NCI-H1436 treated with DMSO at 0.1 percent for 48 hours (cell line): ENCODE results near the gene TSPAN4.
A peak's percentile ranks its signal among the peaks of the same experiment; 100 is the strongest.

Source experiments
- DNase-seq: peaks from one replicate; lab custom pipeline; 2025; lab: John Stamatoyannopoulos, UW

Gene TSPAN4

DNA sequence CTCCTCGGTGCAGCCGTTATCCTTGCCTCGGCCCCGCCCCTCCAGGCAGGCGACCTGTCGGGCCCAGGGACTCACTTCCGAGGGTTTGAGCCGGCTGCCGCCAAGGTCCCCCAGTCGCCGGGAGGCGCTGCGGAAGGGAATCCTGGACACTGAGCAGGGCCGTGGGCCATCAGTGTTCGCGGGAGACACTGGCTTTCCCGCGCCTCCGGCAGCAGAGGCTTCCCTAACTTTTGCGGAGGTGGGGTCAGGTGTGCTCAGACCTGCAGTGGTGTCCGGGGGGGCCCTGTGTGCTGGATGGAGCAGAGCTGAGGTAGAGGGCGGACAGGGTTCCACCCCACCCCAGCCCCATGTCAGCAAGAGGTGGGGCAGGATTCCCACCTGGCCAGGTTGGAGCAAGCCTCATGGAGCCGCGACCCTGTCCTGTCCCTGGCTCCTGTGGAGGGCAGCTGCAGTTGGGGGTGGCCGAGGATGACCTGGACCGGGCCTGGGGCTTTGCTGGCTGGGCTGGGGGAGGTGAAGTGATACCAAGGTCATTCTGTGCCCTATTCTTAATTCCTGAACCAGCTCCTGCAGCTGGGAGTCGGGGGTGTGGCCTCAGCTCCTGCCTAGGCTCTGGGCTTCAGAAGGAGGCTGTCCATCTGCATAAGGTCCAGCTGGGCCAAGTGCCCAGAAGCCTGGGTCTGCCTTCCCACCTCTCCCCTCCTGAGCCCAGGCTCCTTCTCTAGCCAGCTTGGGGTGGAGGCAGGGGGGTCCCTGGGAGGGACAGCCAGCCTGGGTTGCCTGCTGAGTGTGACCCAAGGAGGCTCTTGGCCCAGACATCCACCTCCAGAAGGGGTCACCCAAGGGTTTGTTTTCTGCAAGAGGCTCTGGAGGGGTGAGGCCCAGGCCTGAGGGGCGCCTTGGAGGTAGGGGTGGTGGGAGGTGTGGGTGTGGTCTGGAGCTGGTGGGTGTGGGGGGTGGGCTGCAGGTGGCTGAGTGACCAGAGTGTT is 8.4 kb downstream of the TSPAN4 start:
- DNase-seq = no peak

DNA sequence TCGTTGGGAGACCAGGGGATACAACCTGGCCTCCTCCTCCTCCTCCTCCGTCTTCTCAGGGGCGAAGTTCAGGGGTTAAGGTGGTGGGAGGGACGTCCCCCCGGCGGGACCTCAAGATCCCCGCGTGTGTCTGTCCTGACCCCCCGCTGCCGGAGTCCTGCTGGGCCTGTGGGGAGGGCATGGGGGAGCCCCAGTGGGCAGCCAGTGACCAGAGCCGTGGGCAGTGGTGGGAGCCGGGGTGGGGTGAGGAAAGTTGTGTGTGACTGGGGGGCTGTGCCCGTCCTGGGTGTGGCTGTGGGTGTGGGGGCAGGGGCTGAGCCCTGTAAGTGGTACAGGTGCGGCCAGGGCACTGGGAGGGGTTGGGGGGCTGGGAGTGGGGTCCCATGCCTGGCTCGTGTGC is 10.1 kb downstream of the TSPAN4 start:
- DNase-seq = no peak

DNA sequence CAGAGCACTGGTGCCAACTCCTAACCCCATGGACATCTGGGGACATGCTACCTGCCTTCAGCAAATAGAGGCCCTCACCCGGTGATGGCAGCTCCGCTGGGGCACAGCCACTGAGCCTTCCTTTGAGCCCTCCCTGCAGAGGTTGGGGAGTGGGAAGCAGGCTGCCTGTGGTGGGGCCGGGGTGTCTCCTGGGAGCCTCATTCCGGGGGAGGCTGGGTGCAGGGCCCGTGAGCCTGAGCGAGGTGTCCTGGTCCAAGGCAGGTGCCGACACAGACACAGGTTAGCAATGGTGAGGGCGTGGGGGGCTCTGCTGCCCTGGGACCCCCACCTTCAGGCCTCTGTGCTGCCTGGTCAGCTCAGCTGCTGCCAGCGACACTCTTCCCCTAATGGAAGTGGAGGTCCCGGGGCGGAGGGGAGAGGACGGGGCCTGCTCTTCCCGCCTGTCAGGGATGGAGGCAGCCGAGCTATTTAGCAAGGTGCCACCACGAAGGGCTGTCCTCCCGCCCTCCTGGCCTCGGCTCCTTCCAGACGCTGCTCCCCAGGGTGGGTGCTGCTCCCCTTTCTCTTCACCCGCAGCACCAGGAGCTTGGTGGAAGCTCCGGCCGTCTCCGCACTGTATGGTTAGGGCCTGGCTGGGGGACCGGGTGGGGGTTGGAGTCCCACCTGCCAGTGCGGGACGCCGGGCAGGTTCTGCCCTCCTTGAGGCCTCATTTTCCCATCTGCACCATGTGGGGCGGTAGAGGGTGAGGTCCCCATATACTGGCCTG is 11.2 kb downstream of the TSPAN4 start:
- no peak for DNase-seq

DNA sequence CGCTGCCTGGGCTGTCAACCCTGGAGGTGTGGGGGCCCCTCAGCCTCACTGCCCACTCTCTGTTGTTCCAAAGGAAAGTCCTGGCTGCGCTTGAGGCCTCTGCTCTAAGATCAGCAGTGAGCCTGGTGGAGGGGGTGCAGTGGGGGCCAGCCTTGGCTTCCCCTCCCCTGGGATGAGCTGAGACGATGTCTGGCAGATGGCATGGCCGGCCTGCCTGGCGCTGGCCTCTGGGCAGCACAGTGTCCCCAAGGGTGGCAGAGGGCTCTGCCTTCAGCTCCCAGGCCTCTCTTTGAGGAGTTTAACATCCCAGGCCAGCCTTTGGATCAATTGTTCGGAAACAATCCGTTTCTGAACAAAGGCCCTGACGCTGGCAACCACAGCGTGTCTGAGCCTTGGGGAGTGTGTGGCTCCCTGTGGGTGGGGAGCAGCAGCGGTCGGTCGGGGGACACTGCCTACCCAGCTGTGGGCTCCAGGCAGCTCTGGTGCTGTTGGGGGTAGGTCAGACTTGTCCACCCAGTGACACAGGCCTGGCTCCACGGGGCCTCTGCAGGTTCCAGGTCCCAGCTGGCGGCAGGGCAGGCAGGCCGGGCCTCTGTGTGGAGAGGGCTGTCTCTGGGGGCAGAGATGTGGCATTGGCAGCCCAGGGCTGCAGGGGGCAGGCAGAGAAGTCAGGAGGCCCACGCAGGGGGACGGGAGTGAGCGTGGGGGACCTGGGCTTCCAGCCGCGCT is 12.1 kb downstream of the TSPAN4 start:
- no peak for DNase-seq

DNA sequence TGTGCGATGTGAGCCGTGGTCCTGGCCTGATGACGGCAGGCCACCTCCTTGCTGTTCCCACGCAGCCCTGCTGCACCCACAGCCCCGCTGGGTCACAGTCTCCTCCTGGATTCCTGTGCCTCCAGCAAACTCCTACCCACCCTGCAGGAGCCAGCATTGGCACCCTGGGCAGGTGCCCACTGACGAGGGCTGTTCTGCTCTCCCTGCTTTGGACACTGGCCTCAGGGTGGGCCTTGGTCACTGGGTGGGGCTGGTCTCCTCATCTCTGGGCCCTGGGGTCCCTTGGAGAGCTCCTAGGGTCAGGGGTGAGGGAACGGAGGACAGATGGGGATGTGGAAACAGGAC is 12.7 kb downstream of the TSPAN4 start:
- DNase-seq = no peak

DNA sequence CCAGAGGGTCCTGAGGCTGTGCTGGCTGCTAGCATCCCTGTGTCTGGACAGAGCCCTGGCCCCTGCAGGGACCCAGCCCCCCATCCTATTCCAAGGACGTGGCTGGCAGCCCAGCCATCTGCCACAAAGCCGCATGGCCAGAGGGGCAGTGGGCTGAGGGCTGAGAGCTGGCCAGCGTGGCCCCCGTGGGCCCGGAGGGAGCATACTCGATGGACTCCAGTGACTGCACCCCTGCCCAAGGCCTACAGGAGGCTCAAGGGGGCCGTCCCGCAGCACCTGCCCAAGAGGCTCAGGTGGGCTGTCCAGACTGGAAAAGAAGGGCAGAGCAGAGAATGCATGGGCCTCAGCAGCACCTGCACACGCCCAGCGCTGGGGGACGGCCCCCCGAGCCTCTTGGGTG is 13.1 kb downstream of the TSPAN4 start:
- no peak for DNase-seq

DNA sequence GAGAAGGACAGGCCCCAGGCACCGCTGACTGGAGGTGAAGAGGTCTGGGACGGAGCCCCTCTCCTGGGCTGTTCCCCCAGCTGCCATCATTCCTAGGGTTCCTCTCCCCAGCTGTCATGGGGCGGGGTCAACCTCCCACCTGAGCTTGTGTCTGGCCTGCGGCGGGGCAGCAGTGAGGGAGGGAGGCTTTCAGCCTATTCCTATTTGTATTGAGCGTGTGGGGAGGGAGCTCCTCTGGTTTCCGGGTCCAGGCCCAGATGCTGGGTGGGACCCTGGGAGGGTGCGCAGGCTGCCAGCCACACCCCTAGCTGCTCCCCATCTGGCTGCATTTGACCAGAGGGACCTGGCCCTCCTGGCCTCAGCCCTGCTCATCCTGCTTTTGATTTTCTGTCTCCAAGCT is 13.7 kb downstream of the TSPAN4 start:
- no peak for DNase-seq

DNA sequence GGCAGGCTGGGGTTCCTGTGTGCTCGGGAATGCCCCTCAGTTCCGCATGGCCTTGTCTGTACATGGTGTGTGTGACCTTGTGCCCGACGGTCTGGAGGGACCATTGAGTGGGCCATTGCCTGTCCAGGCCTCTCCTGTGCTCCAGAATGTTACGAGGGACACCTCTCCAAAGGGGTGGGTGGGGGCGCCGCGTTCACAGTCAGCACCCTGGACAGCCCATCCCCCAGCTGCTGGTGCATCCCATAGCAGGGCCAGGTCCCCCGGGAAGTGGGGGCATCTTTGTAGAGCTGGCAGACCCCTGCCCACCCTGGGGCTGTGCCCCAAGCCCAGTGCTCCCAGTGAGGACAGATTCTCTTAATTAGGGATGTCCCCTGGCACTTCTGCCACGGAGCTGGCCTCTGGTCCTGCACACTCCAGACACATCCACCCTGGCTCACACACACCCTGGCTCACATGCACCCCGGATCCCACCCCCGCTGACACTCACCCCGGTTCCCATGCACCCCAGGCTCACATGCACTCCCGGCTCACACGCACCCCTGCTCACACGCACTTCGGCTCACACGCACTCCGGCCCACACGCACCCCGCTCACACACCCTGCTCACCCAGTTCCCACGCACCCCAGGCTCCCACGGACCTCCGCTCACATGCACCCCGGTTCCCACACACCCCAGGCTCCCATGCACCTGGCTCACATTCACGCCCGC is 15.6 kb downstream of the TSPAN4 start:
- no peak for DNase-seq

DNA sequence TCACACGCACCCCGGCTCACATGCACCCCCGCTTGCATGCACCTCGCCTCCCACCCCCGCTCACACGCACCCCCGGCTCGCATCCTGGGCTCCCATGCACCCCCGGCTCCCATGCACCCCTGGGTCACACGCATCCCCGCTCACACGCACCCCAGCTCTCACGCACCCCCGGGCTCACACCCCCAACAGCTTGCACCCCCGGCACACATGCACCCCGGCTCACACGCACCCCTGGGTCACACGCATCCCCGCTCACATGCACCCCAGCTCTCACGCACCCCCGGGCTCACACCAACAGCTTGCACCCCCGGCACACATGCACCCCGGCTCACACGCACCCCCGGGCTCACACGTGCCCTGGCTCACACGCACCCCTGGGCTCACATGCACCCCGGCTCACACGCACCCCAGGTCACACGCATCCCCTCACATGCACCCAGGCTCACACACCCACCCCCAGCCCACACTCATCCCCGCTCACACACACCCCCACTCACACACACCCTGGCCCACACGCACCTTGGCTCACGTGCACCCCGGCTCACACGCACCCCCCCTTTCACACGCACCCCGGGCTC is 16.2 kb downstream of the TSPAN4 start:
- no peak for DNase-seq

DNA sequence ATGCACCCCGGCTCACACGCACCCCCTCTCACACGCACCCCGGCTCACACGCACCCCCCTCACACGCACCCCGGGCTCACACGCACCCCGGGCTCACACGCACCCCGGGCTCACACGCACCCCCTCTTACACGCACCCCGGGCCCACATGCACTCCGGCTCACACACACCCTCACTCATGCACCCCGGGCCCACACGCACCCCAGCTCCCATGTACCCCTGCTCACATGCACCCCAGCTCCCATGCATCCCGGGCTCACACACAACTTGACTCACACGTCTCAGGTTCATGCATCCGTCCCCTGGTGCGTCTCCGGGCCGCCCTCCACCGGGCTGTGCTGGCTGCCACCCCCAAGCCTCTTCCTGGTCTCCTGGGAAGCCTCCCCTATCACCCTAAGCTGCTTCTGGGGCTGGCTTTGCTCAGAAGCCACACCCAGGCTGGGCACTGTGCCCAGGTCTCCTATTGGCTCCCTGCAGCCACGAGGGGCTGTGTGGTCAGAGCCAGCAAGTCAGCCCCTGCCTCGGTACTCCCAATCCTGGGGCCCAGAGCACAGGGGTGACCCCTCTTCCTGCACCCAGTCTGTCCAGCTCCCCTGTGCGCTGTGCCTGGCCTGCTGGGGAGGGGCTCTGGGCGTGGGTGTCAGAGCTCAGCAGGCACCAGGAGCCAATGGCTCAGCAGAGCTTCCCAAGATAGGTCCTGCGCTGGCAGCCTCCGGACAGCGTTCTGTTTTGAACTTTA is 16.9 kb downstream of the TSPAN4 start:
- peak; percentile 57 for DNase-seq

DNA sequence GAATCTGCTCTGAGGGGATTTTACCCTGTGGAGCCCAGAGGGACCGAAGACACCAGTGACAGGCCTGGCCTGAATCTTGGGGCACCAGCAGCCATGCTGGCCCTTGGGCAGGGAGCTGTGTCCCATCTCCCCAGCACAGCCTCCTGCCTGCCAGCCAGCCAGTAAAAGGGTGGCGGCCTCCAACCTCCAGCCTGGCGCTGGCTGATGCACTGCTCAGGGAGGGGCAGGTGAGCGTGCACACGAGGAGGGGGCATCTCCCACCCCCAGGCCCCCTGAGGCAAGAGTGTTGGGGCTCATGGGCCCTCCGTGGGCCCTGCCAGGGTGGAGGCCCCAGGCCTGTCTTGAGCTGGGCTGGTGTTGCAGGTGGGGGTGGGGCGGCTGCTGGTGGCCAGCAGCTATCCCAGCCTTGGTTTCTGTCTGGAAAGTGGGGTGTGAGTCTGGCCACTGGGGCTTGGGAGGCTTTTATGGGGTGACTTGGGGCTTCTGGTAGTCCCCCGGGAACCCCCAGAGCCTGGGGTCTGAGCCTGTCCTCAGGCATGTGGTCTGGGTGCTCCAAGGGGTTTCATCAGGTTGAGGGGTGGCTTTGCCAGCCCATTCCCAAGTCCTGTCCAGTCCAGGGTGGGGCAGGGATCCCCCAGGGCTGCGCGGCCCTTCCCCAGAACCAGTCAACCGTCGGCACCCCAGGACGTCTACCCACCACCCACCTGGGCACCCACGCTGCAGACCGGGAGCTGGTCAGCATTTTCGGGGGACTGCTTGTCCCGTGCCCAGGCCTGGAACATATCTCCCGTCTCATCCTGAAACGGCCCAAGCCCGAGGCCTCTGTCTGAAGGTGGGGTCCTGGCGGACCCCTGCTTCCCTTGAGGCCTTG is 17.8 kb downstream of the TSPAN4 start:
- no peak for DNase-seq

DNA sequence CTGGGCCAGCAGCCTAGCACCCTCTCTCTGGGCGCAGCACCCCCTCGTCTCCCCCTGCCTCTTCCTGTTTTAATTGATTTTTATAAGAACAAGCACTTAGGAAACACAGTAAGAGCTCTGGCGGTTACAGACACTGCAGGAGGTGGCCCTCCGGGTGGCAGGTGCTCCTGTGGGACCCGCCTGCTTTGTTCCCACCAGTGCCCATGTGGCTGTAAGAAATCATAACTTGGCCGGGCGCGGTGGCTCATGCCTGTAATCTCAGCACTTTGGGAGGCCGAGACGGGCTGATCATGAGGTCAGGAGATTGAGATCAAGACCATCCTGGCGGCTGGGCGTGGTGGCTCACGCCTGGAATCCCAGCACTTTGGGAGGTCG is 18.4 kb downstream of the TSPAN4 start:
- peak; percentile 14 for DNase-seq

DNA sequence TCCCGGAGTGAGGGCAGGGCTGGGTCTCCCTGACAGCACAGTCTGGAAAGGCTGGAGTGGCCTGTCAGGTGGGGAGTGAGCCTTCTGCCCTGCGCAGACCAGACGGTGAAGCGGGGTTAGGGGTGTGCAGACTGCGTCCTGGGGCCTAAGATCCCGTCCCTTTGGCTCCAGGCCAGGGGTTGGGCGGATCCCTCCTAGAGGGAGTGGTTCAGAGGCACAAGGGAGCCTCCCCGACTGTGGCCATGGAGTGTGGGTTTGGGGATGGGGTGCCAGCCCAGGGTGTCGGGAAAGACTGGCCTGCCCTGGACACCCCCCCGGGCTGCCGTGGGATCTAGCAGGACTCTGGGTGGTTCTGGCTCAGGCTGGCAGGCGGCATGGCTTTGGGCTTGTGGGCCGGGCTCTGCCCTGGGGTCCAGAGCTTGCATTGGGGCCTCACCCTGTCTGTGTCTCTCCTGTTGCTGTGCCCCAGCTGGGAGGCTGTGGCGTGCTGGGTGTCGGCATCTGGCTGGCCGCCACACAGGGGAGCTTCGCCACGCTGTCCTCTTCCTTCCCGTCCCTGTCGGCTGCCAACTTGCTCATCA is 19.5 kb downstream of the TSPAN4 start:
- no peak for DNase-seq

DNA sequence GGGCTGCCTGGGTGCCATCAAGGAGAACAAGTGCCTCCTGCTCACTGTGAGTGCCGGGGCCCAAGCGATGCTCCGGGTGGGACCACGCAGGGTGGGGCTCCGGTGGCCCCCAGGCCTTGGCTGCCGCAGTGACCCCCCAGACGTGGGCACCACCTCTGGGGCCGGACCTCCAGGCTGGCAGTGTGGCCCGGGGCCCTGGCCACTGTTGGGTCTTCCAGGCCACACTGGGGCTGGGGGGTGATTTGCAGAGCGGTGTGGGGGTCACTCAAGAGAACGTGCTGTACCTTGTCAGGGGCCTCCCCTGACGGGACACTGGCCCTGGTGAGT is 20.0 kb downstream of the TSPAN4 start:
- no peak for DNase-seq

DNA sequence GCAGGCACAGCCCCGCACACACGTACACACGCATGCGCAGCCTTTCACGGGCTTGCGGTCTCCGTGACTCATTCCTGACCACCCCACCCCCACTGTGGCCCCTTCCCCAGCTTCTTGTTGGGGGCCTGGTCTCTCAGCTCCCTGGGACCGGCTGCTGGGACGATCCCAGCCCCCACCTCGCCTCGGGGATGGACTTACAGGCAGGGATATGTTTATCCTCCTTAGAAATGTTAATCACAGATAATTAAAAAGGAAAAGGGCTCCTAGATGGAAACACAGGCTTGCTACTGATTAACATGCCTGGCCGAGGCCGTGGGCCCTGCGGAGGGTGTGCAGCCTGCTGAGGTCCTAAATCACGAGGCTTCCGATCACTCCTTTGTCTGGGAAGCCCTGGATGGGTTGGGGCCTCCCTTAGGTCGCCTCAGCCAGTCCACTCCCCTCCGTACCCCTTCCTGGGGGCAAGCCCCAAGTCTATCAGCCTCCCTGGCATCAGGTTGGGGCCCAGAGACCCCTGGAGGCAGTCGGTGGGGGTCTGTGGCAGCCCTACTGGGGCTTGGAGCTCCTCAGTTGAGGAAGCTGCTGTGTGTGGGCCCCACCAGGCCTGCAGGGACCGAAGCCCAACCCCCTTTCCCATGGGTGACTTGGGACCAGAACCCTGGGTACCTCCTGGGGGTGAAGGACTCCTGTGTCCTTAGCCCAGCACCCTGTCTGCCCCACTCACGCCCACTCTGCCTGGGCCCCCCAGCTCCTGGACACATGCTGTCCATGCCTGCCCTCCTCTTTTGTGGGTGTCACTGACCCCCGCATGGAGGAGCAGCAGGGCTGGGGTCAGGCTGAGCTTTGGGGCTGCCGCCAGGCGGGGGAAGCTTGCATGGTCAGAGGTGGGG is 20.6 kb downstream of the TSPAN4 start:
- DNase-seq = no peak

DNA sequence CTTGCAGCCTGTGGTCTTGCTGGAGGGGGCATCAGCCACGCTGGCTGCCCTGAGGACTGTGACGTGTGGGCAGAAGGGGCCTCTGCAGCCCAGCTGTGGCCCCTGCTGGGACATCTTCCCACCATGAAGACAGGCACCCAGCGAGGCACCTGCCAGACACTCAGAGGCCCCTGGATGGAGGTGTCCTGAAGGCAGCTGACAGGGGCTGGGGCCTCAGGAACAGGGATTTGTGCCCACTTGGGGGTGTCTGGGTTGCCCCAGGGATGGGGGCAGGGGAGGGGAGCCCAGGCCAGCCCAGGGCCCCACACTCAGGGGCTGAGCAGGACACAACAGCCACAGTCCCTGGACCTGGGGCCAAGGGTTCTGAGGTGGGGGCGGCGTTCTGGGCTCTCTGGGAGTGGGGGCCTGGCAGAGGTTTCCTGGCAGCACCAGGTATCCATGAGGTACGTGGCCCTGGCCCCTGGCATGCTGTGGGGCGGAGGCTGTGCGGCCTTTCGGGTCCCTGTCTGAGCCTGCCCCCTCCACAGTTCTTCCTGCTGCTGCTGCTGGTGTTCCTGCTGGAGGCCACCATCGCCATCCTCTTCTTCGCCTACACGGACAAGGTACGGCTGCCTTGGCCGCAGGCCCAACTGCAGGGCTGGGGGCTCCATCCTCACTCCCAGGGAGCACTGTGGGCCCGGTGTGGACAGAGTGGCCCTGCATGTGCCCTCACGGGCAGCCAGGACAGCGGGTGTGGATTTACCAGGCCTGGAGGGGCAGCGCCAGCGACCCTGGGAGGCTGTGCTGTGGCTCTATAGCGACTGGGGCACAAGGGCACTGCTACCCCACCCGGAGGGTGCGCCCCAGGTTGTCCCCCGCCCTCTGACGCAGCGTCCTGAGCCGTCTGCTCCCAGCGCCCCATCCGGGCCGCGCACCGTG is 21.5 kb downstream of the TSPAN4 start:
- no peak for DNase-seq

DNA sequence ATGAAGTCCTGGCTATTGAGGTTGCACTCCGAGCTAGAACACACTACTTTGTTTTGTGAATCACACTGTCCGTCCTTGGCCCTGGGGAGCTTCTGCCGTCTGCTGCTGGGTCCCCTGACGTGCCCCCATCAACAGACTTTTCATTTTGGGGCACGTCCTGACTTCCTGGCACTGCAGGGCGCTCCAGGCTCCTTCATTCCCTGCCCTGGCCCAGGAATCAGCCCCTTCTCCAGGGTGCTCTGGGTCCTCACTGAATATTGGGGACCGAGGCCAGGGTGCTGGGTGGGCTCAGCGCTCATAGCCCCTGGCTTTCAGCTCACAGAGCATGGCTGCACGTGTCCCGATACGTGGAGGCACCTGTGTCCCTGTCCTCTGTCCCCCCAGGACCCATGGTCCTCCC is 22.2 kb downstream of the TSPAN4 start:
- no peak for DNase-seq
